Measurements from ENCODE around the gene TCF7. TPM values are rescaled to one million over a fixed set of nuclear protein-coding genes. Genes with fewer than 3 reads are reported as not detected.
A peak's percentile ranks its signal among the peaks of the same experiment; 100 is the strongest.

TCF7 gene
- total RNA-seq, 1 donor from 2014 or later = 7.5 TPM

- TF ChIP-seq CTCF (IDR thresholded peaks at IDR 0.05; ENCODE audit: unreplicated experiment) = no peak
- Mint-ChIP-seq H3K4me3 (no peak overlapping the region), H3K36me3 (peaks cover 3% of the 10 kb centered on the region), H3K27ac (no peak overlapping the region), H3K4me1 (peaks cover 18% of the 10 kb centered on the region), H3K27me3 (ENCODE audit: low read depth) (no peaks in the 10 kb centered on the region), H3K9me3 (no peaks in the 10 kb centered on the region)
- DNase-seq (ENCODE audit: low spot score in 2 of 2, unreplicated experiment in 2 of 2) = peak in 1 of 2 experiments; percentile 26
Measured at GRCh38 chr5:134143431-134143830, 28.9 kb downstream of the TCF7 start.

- Mint-ChIP-seq H3K27me3 (ENCODE audit: low read depth) (no peaks in the 10 kb centered on the region), H3K27ac (peak overlapping the region; percentile 62), H3K36me3 (peaks cover 5% of the 10 kb centered on the region), H3K4me3 (no peak overlapping the region), H3K9me3 (no peaks in the 10 kb centered on the region), H3K4me1 (peaks cover 19% of the 10 kb centered on the region)
- no peak for TF ChIP-seq CTCF (IDR thresholded peaks at IDR 0.05; ENCODE audit: unreplicated experiment)
- DNase-seq (ENCODE audit: low spot score in 2 of 2, unreplicated experiment in 2 of 2) = peak in 1 of 2 experiments; percentile 28
Measured at GRCh38 chr5:134143944-134144941, 29.8 kb downstream of the TCF7 start.

GRCh38 chr5:134145041-134145757 is 30.7 kb downstream of the TCF7 start:
- no peak for TF ChIP-seq CTCF (IDR thresholded peaks at IDR 0.05; ENCODE audit: unreplicated experiment)
- H3K4me1 Mint-ChIP-seq = peaks cover 19% of the 10 kb centered on the region
- peak overlapping the region; percentile 62 for H3K27ac Mint-ChIP-seq
- no peak overlapping the region for H3K4me3 Mint-ChIP-seq
- peak in 1 of 2 experiments; percentile 29 for DNase-seq (ENCODE audit: low spot score in 2 of 2, unreplicated experiment in 2 of 2)
- H3K36me3 Mint-ChIP-seq = peaks cover 10% of the 10 kb centered on the region
- H3K9me3 Mint-ChIP-seq = no peaks in the 10 kb centered on the region
- H3K27me3 Mint-ChIP-seq (ENCODE audit: low read depth) = no peaks in the 10 kb centered on the region

GRCh38 chr5:134145779-134146581 is 31.5 kb downstream of the TCF7 start:
- Mint-ChIP-seq H3K9me3 (no peaks in the 10 kb centered on the region), H3K4me1 (peaks cover 14% of the 10 kb centered on the region), H3K27ac (peak overlapping the region; percentile 25), H3K36me3 (peaks cover 10% of the 10 kb centered on the region), H3K4me3 (no peak overlapping the region), H3K27me3 (ENCODE audit: low read depth) (no peaks in the 10 kb centered on the region)
- DNase-seq (ENCODE audit: low spot score in 2 of 2, unreplicated experiment in 2 of 2) = peak in 1 of 2 experiments; percentile 85
- TF ChIP-seq CTCF (IDR thresholded peaks at IDR 0.05; ENCODE audit: unreplicated experiment) = peak; percentile 98
